Kidney epithelial cell (primary cell): ENCODE data around the gene CERS3. TPM values are rescaled to one million over a fixed set of nuclear protein-coding genes. Genes with fewer than 3 reads are reported as not detected.

Experiments used
- DNase-seq: peaks from one replicate; pipeline ENCODE4 v3.0.0-alpha.2; 2010; ENCODE audit warnings: low read depth
- H3K27me3 ChIP-seq: 2 replicates; pipeline ENCODE4 v1.6.0; 2011; ENCODE audit warnings: low read length; ENCODE audit not compliant: control insufficient read depth, insufficient read depth
- H3K36me3 ChIP-seq: 2 replicates; pipeline ENCODE4 v1.5.1; 2011; ENCODE audit warnings: low read length; ENCODE audit not compliant: control insufficient read depth, insufficient read depth
- H3K4me3 ChIP-seq: 2 replicates; pipeline ENCODE4 v1.5.1; 2011; ENCODE audit warnings: low read depth, mild to moderate bottlenecking, control low read depth, low read length
- CTCF ChIP-seq: IDR thresholded peaks from 2 replicates; pipeline ENCODE4 v1.5.1; 2011; ENCODE audit warnings: mild to moderate bottlenecking, moderate library complexity, low read length, control low read depth, inconsistent platforms; ENCODE audit not compliant: insufficient read depth, poor library complexity, severe bottlenecking
- total RNA-seq: library from RNA; depleted of rRNA; stranded (reverse); fragments of >200 nt; gene quantifications from 2 replicates; pipeline ENCODE4 v1.2.3, GENCODE V29; 2015

The CERS3 gene
- total RNA-seq, 1 donor from 2014 or later: not detected

GRCh38 chr15:100537331-100537730, 8.6 kb upstream of the CERS3 start:
- no peak for TF ChIP-seq CTCF
- Histone ChIP-seq H3K4me3 (no peak overlapping the region), H3K27me3 (no peaks in the 10 kb centered on the region), H3K36me3 (no peaks in the 10 kb centered on the region)
- DNase-seq: no peak

DNA sequence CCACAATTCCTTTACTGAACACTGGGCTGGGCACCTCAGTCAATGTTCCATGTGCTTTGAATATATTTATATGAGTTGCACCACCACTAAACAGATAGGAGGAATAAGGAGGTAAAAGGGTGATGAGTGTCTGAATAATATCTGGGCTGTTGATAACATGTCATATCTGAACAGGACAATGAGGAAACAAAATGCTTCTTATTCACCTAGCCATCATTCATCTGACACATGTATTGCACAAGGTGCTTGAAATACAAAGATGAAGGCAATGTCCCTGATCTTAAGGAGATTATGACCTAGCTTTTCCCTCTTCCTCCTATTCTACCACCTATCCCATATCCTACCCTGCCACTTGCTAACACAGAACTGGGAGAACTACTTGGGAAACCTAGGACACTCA, 8.0 kb upstream of the CERS3 start:
- Histone ChIP-seq H3K36me3 (no peaks in the 10 kb centered on the region), H3K27me3 (no peaks in the 10 kb centered on the region), H3K4me3 (no peak overlapping the region)
- TF ChIP-seq CTCF: no peak
- no peak for DNase-seq

GRCh38 chr15:100533886-100534285, 5.1 kb upstream of the CERS3 start:
- TF ChIP-seq CTCF: no peak
- Histone ChIP-seq H3K27me3 (no peaks in the 10 kb centered on the region), H3K4me3 (no peak overlapping the region), H3K36me3 (no peaks in the 10 kb centered on the region)
- no peak for DNase-seq

GRCh38 chr15:100531823-100532327, 3.1 kb upstream of the CERS3 start:
- no peak for DNase-seq
- Histone ChIP-seq H3K4me3 (no peak overlapping the region), H3K36me3 (no peaks in the 10 kb centered on the region), H3K27me3 (no peaks in the 10 kb centered on the region)
- no peak for TF ChIP-seq CTCF

DNA sequence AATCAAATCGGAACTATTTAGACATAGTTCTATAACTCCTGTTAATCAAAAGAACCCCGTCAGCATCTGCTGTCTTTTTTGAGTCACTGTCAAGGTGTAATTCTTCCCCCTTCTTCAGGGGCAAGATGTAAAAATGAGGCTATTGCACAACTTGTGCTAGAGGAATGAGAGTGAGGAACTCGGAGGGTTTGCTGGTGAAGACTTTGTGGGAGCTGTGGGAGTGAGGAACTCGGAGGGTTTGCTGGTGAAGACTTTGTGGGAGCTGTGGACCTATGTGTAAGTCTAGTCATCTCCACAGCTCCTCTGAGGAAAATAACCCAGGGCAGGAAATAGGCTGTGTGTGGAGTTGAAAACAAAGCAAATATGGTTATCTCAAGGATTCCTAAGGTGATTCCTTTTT, 2.5 kb upstream of the CERS3 start:
- no peak overlapping the region for H3K4me3 ChIP-seq
- no peak for DNase-seq
- no peaks in the 10 kb centered on the region for H3K36me3 ChIP-seq
- no peak for TF ChIP-seq CTCF
- no peaks in the 10 kb centered on the region for H3K27me3 ChIP-seq

DNA sequence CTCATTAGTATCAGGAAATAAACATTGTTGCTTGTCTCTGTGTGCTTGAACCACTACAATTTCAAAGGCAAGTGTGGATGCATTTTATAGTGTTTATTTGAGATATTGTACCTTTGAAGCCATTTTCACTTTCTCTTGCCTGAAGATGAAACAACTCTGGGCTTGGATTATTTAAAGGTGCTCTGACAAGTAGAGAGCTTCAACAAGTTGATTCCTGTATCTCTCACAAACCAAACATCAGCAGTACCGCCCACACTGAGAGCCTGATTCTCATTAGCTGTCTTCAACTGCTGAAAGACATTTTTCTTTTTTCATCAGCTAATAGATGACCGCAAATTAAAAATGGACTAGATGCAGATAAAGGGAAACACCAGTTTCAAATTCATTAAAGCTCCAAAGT, 806 bp upstream of the CERS3 start:
- Histone ChIP-seq H3K27me3 (no peaks in the 10 kb centered on the region), H3K4me3 (no peak overlapping the region), H3K36me3 (no peaks in the 10 kb centered on the region)
- no peak for DNase-seq
- no peak for TF ChIP-seq CTCF
